GM23338 (cell line): ENCODE measurements around the gene NSG1. TPM values are rescaled to one million over a fixed set of nuclear protein-coding genes. Genes with fewer than 3 reads are reported as not detected.
A peak's percentile ranks its signal among the peaks of the same experiment; 100 is the strongest.

ENCODE experiments used
- ATAC-seq: fragments of 200-7000 bp; cut with Tn5 transposase; 3 replicates; pipeline ENCODE4 v1.9.1; 2020
- DNase-seq: peaks from one replicate; pipeline ENCODE4 v3.0.0-alpha.2; 2015; ENCODE audit warnings: low spot score
- H2AFZ ChIP-seq: fragments of 200-600 bp; sonication (generic); 2 replicates; pipeline ENCODE4 v1.8.0; 2016; ENCODE audit warnings: antibody characterized with exemption, mild to moderate bottlenecking, moderate library complexity
- H3F3A ChIP-seq: fragments of 200-600 bp; sonication (generic); replicated peaks from 2 replicates; pipeline ENCODE4 v1.8.0; 2017; ENCODE audit warnings: antibody characterized with exemption, mixed run types, low read depth
- H3K27ac ChIP-seq: fragments of 200-600 bp; sonication (generic); 2 replicates; pipeline ENCODE4 v1.6.1; 2016; ENCODE audit warnings: low read depth
- H3K27me3 ChIP-seq: fragments of 200-600 bp; sonication (generic); 2 replicates; pipeline ENCODE4 v1.8.0; 2016; ENCODE audit warnings: mild to moderate bottlenecking, mixed run types, moderate library complexity; ENCODE audit not compliant: insufficient read depth
- H3K36me3 ChIP-seq: fragments of 200-600 bp; sonication (generic); 2 replicates; pipeline ENCODE4 v1.8.0; 2016; ENCODE audit warnings: mild to moderate bottlenecking; ENCODE audit not compliant: insufficient read depth
- H3K4me1 ChIP-seq: fragments of 200-600 bp; sonication (generic); 2 replicates; pipeline ENCODE4 v1.8.0; 2016; ENCODE audit warnings: mild to moderate bottlenecking, moderate library complexity; ENCODE audit not compliant: insufficient read depth
- H3K4me2 ChIP-seq: fragments of 200-600 bp; sonication (generic); 2 replicates; pipeline ENCODE4 v1.7.1; 2017; ENCODE audit warnings: mixed run types
- H3K4me3 ChIP-seq: fragments of 200-600 bp; sonication (generic); 2 replicates; pipeline ENCODE4 v1.6.1; 2016; ENCODE audit warnings: mixed run types
- H3K79me2 ChIP-seq: fragments of 200-600 bp; sonication (generic); replicated peaks from 2 replicates; pipeline ENCODE4 v1.8.0; 2017; ENCODE audit warnings: mild to moderate bottlenecking; ENCODE audit not compliant: insufficient read depth
- H3K9me2 ChIP-seq: fragments of 200-600 bp; sonication (generic); 2 replicates; pipeline ENCODE4 v1.8.0; 2017; ENCODE audit not compliant: insufficient read depth
- H4K20me1 ChIP-seq: fragments of 200-600 bp; sonication (generic); replicated peaks from 2 replicates; pipeline ENCODE4 v1.8.0; 2017; ENCODE audit warnings: mild to moderate bottlenecking; ENCODE audit not compliant: insufficient read depth
- H3K27ac Mint-ChIP-seq: 2 replicates; pipeline ENCODE4 v1.8.0; 2020; ENCODE audit warnings: inconsistent platforms, mild to moderate bottlenecking, moderate library complexity, mixed read lengths
- H3K27me3 Mint-ChIP-seq: 3 replicates; pipeline ENCODE4 v1.8.0; 2022; ENCODE audit warnings: low read depth, mild to moderate bottlenecking, moderate library complexity, mixed read lengths, inconsistent platforms; ENCODE audit not compliant: insufficient read depth, poor library complexity
- H3K36me3 Mint-ChIP-seq: 3 replicates; pipeline ENCODE4 v1.8.0; 2021; ENCODE audit warnings: low read depth, mild to moderate bottlenecking, inconsistent platforms, moderate library complexity, mixed read lengths
- H3K4me1 Mint-ChIP-seq: 3 replicates; pipeline ENCODE4 v1.8.0; 2020; ENCODE audit warnings: mild to moderate bottlenecking, inconsistent platforms, mixed read lengths
- H3K4me3 Mint-ChIP-seq: 3 replicates; pipeline ENCODE4 v1.8.0; 2021; ENCODE audit warnings: moderate library complexity, mild to moderate bottlenecking, inconsistent platforms, mixed read lengths
- H3K9me3 Mint-ChIP-seq: 3 replicates; pipeline ENCODE4 v1.8.0; 2020; ENCODE audit warnings: moderate library complexity, mild to moderate bottlenecking, inconsistent platforms, mixed read lengths
- CREB1 ChIP-seq: fragments of 250-450 bp; sonication (Bioruptor Pico); IDR thresholded peaks from 2 replicates; pipeline ENCODE4 v1.5.0; 2020; ENCODE audit warnings: low read depth, mild to moderate bottlenecking, moderate library complexity
- EZH2 ChIP-seq: fragments of 200-600 bp; sonication (generic); IDR thresholded peaks from one replicate; pipeline ENCODE4 v1.8.0; 2017; ENCODE audit warnings: antibody characterized with exemption, mild to moderate bottlenecking, low read depth; ENCODE audit not compliant: unreplicated experiment
- EZH2phosphoT487 ChIP-seq: fragments of 200-600 bp; sonication (generic); IDR thresholded peaks from one replicate; pipeline ENCODE4 v1.8.1; 2018; ENCODE audit warnings: antibody characterized with exemption; ENCODE audit not compliant: unreplicated experiment
- JUNB ChIP-seq: IDR thresholded peaks from one replicate; pipeline ENCODE4 v1.6.1; 2016; ENCODE audit warnings: antibody characterized with exemption; ENCODE audit not compliant: unreplicated experiment
- NANOG ChIP-seq: IDR thresholded peaks from 2 replicates; pipeline ENCODE4 v1.6.1; 2016; ENCODE audit warnings: antibody characterized with exemption, borderline replicate concordance
- POLR2AphosphoS5 ChIP-seq: IDR thresholded peaks from 2 replicates; pipeline ENCODE4 v1.6.1; 2016; ENCODE audit warnings: antibody characterized with exemption, low read depth
- STAT1 ChIP-seq: IDR thresholded peaks from one replicate; pipeline ENCODE4 v1.6.1; 2016; ENCODE audit warnings: antibody characterized with exemption; ENCODE audit not compliant: unreplicated experiment
- ZNF114 ChIP-seq: fragments of 250-450 bp; sonication (Bioruptor Pico); IDR thresholded peaks from 2 replicates; pipeline ENCODE4 v1.5.0; 2020; ENCODE audit warnings: mild to moderate bottlenecking, moderate library complexity
- ZNF331 ChIP-seq: fragments of 250-450 bp; sonication (Bioruptor Pico); IDR thresholded peaks from 2 replicates; pipeline ENCODE4 v1.5.0; 2020; ENCODE audit warnings: low read depth, mild to moderate bottlenecking, moderate library complexity
- polyA plus RNA-seq: library from polyadenylated mRNA; unstranded; fragments of >200 nt; fragmentation: Nextera tagmentation; extraction: Ambion mirVana; gene quantifications from 2 replicates; pipeline ENCODE4 v1.2.1, GENCODE V29; 2016
- total RNA-seq: library from RNA; depleted of rRNA; stranded (reverse); fragments of >200 nt; shearing (Covaris generic); gene quantifications from 2 replicates; pipeline ENCODE4 v1.2.3, GENCODE V29; 2014
- TF ChIP-seq, protein P1 (sequence below): IDR thresholded peaks from 2 replicates; pipeline ENCODE4 v1.6.1; 2016; ENCODE audit warnings: antibody characterized with exemption
- TF ChIP-seq, protein P2 (sequence below): IDR thresholded peaks from one replicate; pipeline ENCODE4 v1.6.1; 2018; ENCODE audit warnings: antibody characterized with exemption; ENCODE audit not compliant: unreplicated experiment
- TF ChIP-seq, protein P3 (sequence below), 2 experiments: fragments of 200-600 bp in 1 of 2; sonication (generic) in 1 of 2; conservative IDR thresholded peaks; 2 replicates each; pipeline versions ENCODE4 v1.5.1 to v1.6.1; 2016 to 2017; ENCODE audit warnings: antibody characterized with exemption in 2 of 2, low read depth in 2 of 2, mild to moderate bottlenecking in 2 of 2, moderate library complexity in 1 of 2

The NSG1 gene
- total and polyA plus RNA-seq, 2 experiments from 2014 or later = 17.4 to 34.5 TPM

DNA sequence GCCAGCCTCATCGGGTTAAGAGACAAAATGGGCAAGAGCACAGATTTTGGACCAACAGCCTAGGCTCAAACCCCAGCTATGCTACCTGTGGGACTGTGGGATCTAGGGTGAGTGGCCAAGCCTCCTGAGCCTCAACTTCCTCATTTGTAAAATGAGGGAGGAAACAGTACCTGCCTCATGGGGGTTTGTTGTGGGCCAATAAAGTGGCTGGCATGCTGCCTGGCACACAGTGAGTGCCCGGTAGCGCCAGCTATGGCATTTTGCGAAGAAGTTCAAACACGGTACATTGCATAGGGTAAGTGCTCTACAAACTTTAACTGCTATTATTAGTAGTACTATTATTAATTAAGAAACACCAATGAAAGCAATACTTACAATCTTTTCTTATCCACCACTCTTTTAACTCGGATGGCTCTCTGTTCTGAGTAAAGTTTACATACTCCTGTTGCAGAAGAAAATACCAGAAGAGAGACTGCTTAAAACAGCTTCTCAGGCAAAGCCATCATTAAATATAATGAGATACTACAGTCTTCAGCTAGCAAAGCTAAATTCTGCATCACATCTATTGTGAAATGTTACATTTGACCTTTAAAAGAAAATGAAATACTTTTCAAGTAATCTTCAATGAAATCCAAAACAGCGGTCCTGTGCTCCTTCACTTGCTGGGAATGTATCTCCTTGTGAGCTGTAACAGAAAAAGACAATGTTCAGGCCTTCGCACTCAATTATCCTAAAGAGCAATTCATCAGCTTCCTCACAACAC, 70.1 kb downstream of the NSG1 start:
- H4K20me1 ChIP-seq = no peaks in the 10 kb centered on the region

DNA sequence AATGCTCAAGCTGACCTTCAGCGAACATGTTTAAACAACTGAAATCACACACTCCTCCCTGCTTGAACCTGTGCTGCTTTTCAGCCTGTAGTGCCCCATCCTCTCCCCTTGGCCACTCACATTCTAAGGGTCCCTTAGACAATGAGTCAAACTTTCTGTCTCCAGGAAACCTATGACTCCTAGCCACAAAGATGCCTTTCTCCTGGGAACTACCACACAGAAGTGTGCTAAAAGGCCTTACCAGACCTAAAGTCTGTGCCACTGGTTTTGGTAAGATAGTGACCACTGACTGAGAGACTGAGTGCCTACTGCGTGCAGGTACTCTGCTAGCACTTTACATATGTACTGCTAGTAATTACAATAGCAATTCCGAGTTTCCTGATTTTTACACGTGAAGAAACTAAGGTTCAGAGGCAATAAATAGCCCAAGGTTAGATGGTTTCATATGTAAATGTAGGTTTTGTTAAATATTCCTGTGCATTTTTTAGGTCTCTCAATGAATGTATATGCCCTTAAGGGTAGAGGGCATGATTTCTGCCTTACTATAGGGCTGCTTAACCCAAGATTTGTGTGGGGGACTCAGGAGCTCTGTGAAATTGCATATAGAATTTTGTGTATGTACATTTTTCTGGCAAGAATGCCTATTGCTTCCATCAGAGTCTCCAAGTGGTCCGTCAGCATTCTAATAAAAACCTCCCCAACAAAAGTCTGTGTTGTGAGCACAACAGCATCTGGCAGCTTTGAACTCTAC, 71.1 kb downstream of the NSG1 start:
- no peak overlapping the region for H2AFZ ChIP-seq
- no peaks in the 10 kb centered on the region for H4K20me1 ChIP-seq
- Mint-ChIP-seq H3K9me3 (no peaks in the 10 kb centered on the region), H3K27ac (peak overlapping the region; percentile 47), H3K36me3 (peaks cover 3% of the 10 kb centered on the region), H3K27me3 (peaks cover 8% of the 10 kb centered on the region), H3K4me1 (peaks cover 47% of the 10 kb centered on the region), H3K4me3 (no peak overlapping the region)
- peaks cover 63% of the 10 kb centered on the region for H3K4me1 ChIP-seq
- H3K36me3 ChIP-seq = no peaks in the 10 kb centered on the region
- 0 out of 2 replicates have a peak, but pooled peaks cover 5% of the 10 kb centered on the region for H3F3A ChIP-seq
- DNase-seq (peak; percentile 27), ATAC-seq (peak; percentile 66)
- no peaks in the 10 kb centered on the region for H3K27me3 ChIP-seq
- no peaks in the 10 kb centered on the region for H3K79me2 ChIP-seq
- H3K9me2 ChIP-seq = no peaks in the 10 kb centered on the region
- H3K4me2 ChIP-seq = peak overlapping the region; percentile 67
- H3K27ac ChIP-seq = peak overlapping the region; percentile 68
- peak overlapping the region; percentile 26 for H3K4me3 ChIP-seq
- TF ChIP-seq, protein P1, sequence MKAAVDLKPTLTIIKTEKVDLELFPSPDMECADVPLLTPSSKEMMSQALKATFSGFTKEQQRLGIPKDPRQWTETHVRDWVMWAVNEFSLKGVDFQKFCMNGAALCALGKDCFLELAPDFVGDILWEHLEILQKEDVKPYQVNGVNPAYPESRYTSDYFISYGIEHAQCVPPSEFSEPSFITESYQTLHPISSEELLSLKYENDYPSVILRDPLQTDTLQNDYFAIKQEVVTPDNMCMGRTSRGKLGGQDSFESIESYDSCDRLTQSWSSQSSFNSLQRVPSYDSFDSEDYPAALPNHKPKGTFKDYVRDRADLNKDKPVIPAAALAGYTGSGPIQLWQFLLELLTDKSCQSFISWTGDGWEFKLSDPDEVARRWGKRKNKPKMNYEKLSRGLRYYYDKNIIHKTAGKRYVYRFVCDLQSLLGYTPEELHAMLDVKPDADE = no peak
- TF ChIP-seq, protein P2, sequence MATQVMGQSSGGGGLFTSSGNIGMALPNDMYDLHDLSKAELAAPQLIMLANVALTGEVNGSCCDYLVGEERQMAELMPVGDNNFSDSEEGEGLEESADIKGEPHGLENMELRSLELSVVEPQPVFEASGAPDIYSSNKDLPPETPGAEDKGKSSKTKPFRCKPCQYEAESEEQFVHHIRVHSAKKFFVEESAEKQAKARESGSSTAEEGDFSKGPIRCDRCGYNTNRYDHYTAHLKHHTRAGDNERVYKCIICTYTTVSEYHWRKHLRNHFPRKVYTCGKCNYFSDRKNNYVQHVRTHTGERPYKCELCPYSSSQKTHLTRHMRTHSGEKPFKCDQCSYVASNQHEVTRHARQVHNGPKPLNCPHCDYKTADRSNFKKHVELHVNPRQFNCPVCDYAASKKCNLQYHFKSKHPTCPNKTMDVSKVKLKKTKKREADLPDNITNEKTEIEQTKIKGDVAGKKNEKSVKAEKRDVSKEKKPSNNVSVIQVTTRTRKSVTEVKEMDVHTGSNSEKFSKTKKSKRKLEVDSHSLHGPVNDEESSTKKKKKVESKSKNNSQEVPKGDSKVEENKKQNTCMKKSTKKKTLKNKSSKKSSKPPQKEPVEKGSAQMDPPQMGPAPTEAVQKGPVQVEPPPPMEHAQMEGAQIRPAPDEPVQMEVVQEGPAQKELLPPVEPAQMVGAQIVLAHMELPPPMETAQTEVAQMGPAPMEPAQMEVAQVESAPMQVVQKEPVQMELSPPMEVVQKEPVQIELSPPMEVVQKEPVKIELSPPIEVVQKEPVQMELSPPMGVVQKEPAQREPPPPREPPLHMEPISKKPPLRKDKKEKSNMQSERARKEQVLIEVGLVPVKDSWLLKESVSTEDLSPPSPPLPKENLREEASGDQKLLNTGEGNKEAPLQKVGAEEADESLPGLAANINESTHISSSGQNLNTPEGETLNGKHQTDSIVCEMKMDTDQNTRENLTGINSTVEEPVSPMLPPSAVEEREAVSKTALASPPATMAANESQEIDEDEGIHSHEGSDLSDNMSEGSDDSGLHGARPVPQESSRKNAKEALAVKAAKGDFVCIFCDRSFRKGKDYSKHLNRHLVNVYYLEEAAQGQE = no peak
- no peak for TF ChIP-seq EZH2phosphoT487
- no peak for TF ChIP-seq STAT1
- TF ChIP-seq JUNB = no peak
- TF ChIP-seq CREB1 = no peak

More for the DNA sequence above, 70.1 kb downstream of the NSG1 start:
- Mint-ChIP-seq H3K27me3 (peaks cover 6% of the 10 kb centered on the region), H3K4me1 (peaks cover 40% of the 10 kb centered on the region), H3K4me3 (no peak overlapping the region), H3K9me3 (no peaks in the 10 kb centered on the region), H3K27ac (peak overlapping the region; percentile 47; the same call in 1 of the 2 replicates), H3K36me3 (peaks cover 10% of the 10 kb centered on the region)
- H3K4me1 ChIP-seq = peaks cover 53% of the 10 kb centered on the region
- no peak overlapping the region for H3K27ac ChIP-seq
- no peaks in the 10 kb centered on the region for H3K9me2 ChIP-seq
- H3K27me3 ChIP-seq = no peaks in the 10 kb centered on the region
- no peak overlapping the region for H3K4me3 ChIP-seq
- no peaks in the 10 kb centered on the region for H3K36me3 ChIP-seq
- ATAC-seq = no peak
- no peak for DNase-seq
- H3F3A ChIP-seq = 0 out of 2 replicates have a peak, but pooled peaks cover 5% of the 10 kb centered on the region
- no peak overlapping the region for H2AFZ ChIP-seq
- H3K79me2 ChIP-seq = no peaks in the 10 kb centered on the region
- TF ChIP-seq STAT1 (no peak), NANOG (no peak), JUNB (no peak), ZNF331 (CRISPR knock-in tag) (no peak), EZH2 (no peak), POLR2AphosphoS5 (no peak), CREB1 (no peak), ZNF114 (CRISPR knock-in tag) (no peak)
- TF ChIP-seq, protein P3, sequence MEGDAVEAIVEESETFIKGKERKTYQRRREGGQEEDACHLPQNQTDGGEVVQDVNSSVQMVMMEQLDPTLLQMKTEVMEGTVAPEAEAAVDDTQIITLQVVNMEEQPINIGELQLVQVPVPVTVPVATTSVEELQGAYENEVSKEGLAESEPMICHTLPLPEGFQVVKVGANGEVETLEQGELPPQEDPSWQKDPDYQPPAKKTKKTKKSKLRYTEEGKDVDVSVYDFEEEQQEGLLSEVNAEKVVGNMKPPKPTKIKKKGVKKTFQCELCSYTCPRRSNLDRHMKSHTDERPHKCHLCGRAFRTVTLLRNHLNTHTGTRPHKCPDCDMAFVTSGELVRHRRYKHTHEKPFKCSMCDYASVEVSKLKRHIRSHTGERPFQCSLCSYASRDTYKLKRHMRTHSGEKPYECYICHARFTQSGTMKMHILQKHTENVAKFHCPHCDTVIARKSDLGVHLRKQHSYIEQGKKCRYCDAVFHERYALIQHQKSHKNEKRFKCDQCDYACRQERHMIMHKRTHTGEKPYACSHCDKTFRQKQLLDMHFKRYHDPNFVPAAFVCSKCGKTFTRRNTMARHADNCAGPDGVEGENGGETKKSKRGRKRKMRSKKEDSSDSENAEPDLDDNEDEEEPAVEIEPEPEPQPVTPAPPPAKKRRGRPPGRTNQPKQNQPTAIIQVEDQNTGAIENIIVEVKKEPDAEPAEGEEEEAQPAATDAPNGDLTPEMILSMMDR (conservative IDR thresholded peaks at IDR 0.05; ENCODE audit: low read depth in 2 of 2) = no peak
- TF ChIP-seq, protein P1 = no peak
- H3K4me2 ChIP-seq = peak overlapping the region; percentile 67
